Endothelial cell of umbilical vein (primary cell): ENCODE data around the gene TCP10L.

ENCODE experiments used
- CTCF ChIP-seq, 2 donors: IDR thresholded peaks; 1 replicate in 1 of 2; 2 replicates in 1 of 2; pipeline ENCODE4 v1.5.1; 2011; ENCODE audit warnings: low read length in 2 of 2, mild to moderate bottlenecking in 2 of 2, moderate library complexity in 2 of 2, control low read depth in 1 of 2, inconsistent platforms in 1 of 2, low read depth in 1 of 2; ENCODE audit not compliant: insufficient read depth in 1 of 2; ENCODE audit errors: extremely low read depth in 1 of 2
- MAX ChIP-seq: IDR thresholded peaks from 2 replicates; pipeline ENCODE4 v1.6.1; 2011; ENCODE audit not compliant: insufficient read depth, insufficient read length

- no peak for TF ChIP-seq CTCF (IDR thresholded peaks at IDR 0.05; ENCODE audit: extremely low read depth in 1 of 2, insufficient read depth in 1 of 2, low read depth in 1 of 2, low read length in 2 of 2)
- no peak for TF ChIP-seq MAX
Measured at GRCh38 chr21:32560896-32561295, 24.4 kb downstream of the TCP10L start.
